Testis (tissue), 2 donors: ENCODE measurements around the gene FAM50B.

Experiments
- CTCF ChIP-seq, 3 experiments: fragments of 450-650 bp in 2 of 3; fragments of 200-600 bp in 1 of 3; sonication (generic) in 1 of 3; IDR thresholded peaks; one replicate each; pipeline ENCODE4 v1.5.1; 2016 to 2019; ENCODE audit warnings: antibody characterized with exemption in 3 of 3, mild to moderate bottlenecking in 2 of 3, moderate library complexity in 1 of 3
- POLR2A ChIP-seq: fragments of 450-650 bp; IDR thresholded peaks from one replicate; pipeline ENCODE4 v1.6.1; 2017; ENCODE audit warnings: antibody characterized with exemption, mild to moderate bottlenecking, moderate library complexity

GRCh38 chr6:3859878-3860552, 10.8 kb downstream of the FAM50B start:
- TF ChIP-seq CTCF (IDR thresholded peaks at IDR 0.05) (no peak), POLR2A (no peak)
